ENCODE data around the gene ADAMTSL1.

- TF ChIP-seq CTCF (IDR thresholded peaks at IDR 0.05) (peak; percentile 41), NPAS2 (CRISPR knock-in tag; IDR thresholded peaks at IDR 0.05; ENCODE audit: borderline replicate concordance) (no peak), POLR2A (IDR thresholded peaks at IDR 0.05; ENCODE audit: low read length) (no peak), MAX (IDR thresholded peaks at IDR 0.05) (no peak), ZFP36 (IDR thresholded peaks at IDR 0.05; ENCODE audit: borderline replicate concordance, partially characterized antibody) (no peak), FOXS1 (CRISPR knock-in tag; IDR thresholded peaks at IDR 0.05) (no peak), POLR2AphosphoS2 (conservative IDR thresholded peaks at IDR 0.05; ENCODE audit: low read length) (no peak), BHLHE40 (IDR thresholded peaks at IDR 0.05; ENCODE audit: low read depth, low read length) (no peak)
These were observed 317.1 kb downstream of the ADAMTSL1 start for GRCh38 chr9:18791074-18791473.
